ENCODE measurements around the gene NDST1. TPM values are rescaled to one million over a fixed set of nuclear protein-coding genes. Genes with fewer than 3 reads are reported as not detected.

NDST1 gene
- total and polyA plus RNA-seq, 2 of the 8 experiments (the other 6 are each of a cell fraction or from before 2014, with no cell fraction given), result 27.0 to 72.0 TPM

DNA sequence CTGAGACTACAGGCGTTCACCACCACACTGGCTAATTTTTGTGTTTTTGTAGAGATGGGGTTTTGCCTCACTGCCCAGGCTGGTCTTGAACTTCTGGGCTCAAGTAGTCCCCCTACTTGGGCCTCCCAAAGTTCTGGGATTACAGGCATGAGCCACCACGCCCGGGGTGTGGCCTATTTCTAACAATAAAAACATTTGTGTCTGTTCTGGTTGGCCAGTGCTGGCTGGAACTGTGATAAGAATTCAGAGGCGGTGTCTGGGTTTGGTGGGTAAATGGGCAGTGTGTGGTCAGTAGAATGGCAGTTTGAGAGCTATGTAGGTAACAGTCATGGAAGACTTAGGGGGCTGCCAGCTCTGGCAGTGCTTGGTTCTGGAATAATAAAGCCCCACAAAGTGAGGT lies 85.7 kb downstream of the NDST1 start:
- H3K9ac ChIP-seq (replicated peaks in 1 of 4; ENCODE audit: extremely low read depth in 1 of 4, low read depth in 3 of 4, low read length in 3 of 4), result no peak overlapping the region
- H2BK20ac ChIP-seq (ENCODE audit: low read length), result no peak overlapping the region
- no peak overlapping the region for H2BK15ac ChIP-seq (ENCODE audit: low read length)
- no peak overlapping the region for H3K4ac ChIP-seq (replicated peaks; ENCODE audit: insufficient read length, low read depth, low read length)
- H2AK5ac ChIP-seq (ENCODE audit: low read depth, low read length), result no peak overlapping the region
- H2BK12ac ChIP-seq (ENCODE audit: low read depth, low read length), result no peak overlapping the region
- H3K4me1 ChIP-seq (replicated peaks in 1 of 4; ENCODE audit: control insufficient read depth in 3 of 4, insufficient read depth in 4 of 4, low read length in 3 of 4), result peaks cover 0 to 7% (median 5%) of the 10 kb centered on the region in 4 experiments; a peak in 6 of 7 replicates
- DNase-seq (ENCODE audit: low read depth in 1 of 2, low spot score in 2 of 2), result no peak
- ChIA-PET POLR2A (ENCODE audit: partially characterized antibody) (interaction anchor here (0.7 to 1.4 kb wide), 2 partner anchors 9 to 144 kb away, joined by 3 read pairs; no protein-coding TSS in a partner anchor), CTCF (ENCODE audit: partially characterized antibody) (interaction anchor here (0.7 to 6.3 kb wide), 11 partner anchors 10 to 253 kb away, joined by 3 to 39 read pairs (median 4); partner anchors contain the start of gene IRGM)
- no peak for FAIRE-seq
- no peak overlapping the region for H3K23ac ChIP-seq (ENCODE audit: insufficient read length)
- no peak overlapping the region for H3K14ac ChIP-seq (ENCODE audit: insufficient read length)
- H3K27me3 ChIP-seq (replicated peaks in 1 of 4; ENCODE audit: control insufficient read depth in 3 of 4, extremely low read depth in 1 of 4, insufficient read depth in 3 of 4, low read length in 3 of 4), result no peaks in the 10 kb centered on the region
- no peaks in the 10 kb centered on the region for H3K23me2 ChIP-seq (ENCODE audit: low read depth, low read length)
- no peak overlapping the region for H3K4me2 ChIP-seq (ENCODE audit: insufficient read depth in 1 of 2, low read depth in 2 of 2, low read length in 2 of 2)
- no peak overlapping the region for H4K91ac ChIP-seq (replicated peaks; ENCODE audit: insufficient read length, low read length)
- H3K79me2 ChIP-seq (ENCODE audit: control insufficient read depth in 1 of 2, insufficient read depth in 2 of 2, low read length in 2 of 2), result no peaks in the 10 kb centered on the region
- H2BK5ac ChIP-seq (ENCODE audit: low read depth, low read length), result no peak overlapping the region
- no peaks in the 10 kb centered on the region for H3K36me3 ChIP-seq (ENCODE audit: control insufficient read depth in 2 of 4, insufficient read depth in 4 of 4, low read length in 3 of 4)
- H3K4me3 ChIP-seq (ENCODE audit: extremely low read depth in 1 of 4, insufficient read depth in 2 of 4, low read depth in 3 of 4, low read length in 4 of 4), result no peak overlapping the region
- no peak overlapping the region for H4K5ac ChIP-seq (ENCODE audit: insufficient read length, low read depth, low read length)
- no peak overlapping the region for H3K27ac ChIP-seq (ENCODE audit: low read depth, low read length)
- no peaks in the 10 kb centered on the region for H4K20me1 ChIP-seq (replicated peaks in 1 of 2; ENCODE audit: control insufficient read depth in 1 of 2, insufficient read depth in 2 of 2, low read length in 2 of 2)
- no peak overlapping the region for H3K18ac ChIP-seq (ENCODE audit: extremely low read depth, low read length)
- no peaks in the 10 kb centered on the region for H3K79me1 ChIP-seq (ENCODE audit: low read depth, low read length)
- WGBS, 2 experiments (ENCODE audit: extremely low coverage in 1 of 2, insufficient coverage in 1 of 2, insufficient read length in 1 of 2, insufficient replicate concordance in 2 of 2, low coverage in 1 of 2, low lambda C conversion rate in 2 of 2, missing lambda C conversion rate in 1 of 2), result 80% methylated on average over 4 of the region's 4 CpGs; no CpG with 5 or more reads in 1 of the 2 experiments
- H2AFZ ChIP-seq (ENCODE audit: low read length), result no peak overlapping the region
- H2BK120ac ChIP-seq (replicated peaks; ENCODE audit: low read depth, low read length), result no peak overlapping the region
- no peak overlapping the region for H4K8ac ChIP-seq (ENCODE audit: extremely low read depth, insufficient read depth, low read length)
- no peak overlapping the region for H3K56ac ChIP-seq (replicated peaks; ENCODE audit: insufficient read length, low read depth, low read length)
- no peak for TF ChIP-seq POU5F1 (IDR thresholded peaks at IDR 0.05; ENCODE audit: low read depth, low read length)
- no peaks in the 10 kb centered on the region for H3K9me3 ChIP-seq (ENCODE audit: insufficient read depth in 2 of 2, low read depth in 1 of 2, low read length in 1 of 2)
